OCI-LY3 (cell line): ENCODE data around the gene KEL.

Experiments used
- CTCF ChIP-seq: fragments of 200-600, 300-600 bp; sonication (generic); IDR thresholded peaks from 2 replicates; pipeline ENCODE4 v1.5.1; 2014; ENCODE audit warnings: antibody characterized with exemption, low read length, low read depth
- EZH2phosphoT487 ChIP-seq: fragments of 200-600 bp; shearing (Covaris generic); IDR thresholded peaks from 2 replicates; pipeline ENCODE4 v1.6.1; 2018; ENCODE audit warnings: antibody characterized with exemption, mixed run types, low read depth

- TF ChIP-seq CTCF (no peak), EZH2phosphoT487 (no peak)
Measured at GRCh38 chr7:142956951-142957623, 5.1 kb downstream of the KEL start.
